ENCODE data around the gene RAB26.

RAB26 gene

DNA sequence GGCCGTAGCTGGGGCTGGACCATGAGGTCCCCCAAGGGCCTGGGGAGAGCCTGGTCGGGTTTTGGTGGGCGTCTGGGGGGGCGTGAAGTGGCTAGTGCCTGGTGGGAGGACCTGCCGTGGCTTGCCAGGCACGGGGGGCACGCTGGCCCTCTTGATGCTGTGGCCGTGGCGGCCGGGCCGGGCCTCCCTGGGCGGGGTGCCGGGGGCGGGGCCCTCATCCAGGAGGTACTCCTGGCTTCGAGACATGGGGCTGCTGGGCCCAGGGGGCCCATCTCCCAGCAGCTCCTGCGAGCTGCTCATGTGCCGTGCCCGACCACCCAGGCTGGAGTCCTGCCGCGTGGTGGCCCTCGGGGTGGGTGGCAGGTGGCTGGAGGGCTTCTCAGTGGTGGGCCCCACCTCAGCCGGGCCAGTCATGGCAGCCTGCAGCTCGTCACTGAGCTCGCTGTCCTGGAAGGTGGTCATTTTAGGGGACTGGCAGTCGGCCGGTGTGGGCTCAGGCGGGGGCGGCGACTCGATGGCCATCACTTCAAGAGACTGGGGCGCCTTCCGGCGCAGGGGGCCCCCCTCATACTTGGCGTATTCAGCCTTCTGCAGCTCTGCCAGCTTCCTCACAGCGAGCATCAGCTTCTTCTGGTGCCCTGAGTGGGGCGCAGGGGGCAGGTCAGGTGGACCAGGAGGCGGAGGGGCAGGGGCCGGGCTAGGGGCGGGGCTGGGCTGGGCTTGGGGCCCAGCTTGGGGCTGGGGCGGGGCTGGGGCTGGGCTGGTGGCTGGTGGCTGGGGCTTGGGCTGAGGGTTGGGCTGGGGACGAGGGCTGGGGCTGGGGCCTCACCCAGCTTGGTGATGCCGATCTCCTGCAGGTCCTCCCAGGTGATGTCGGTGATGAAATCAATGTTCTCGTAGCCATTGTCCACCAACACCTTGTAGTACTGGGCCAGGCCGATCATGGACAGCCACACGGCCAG, 32.8 kb downstream of the RAB26 start:
- DNase-seq: no peak

DNA sequence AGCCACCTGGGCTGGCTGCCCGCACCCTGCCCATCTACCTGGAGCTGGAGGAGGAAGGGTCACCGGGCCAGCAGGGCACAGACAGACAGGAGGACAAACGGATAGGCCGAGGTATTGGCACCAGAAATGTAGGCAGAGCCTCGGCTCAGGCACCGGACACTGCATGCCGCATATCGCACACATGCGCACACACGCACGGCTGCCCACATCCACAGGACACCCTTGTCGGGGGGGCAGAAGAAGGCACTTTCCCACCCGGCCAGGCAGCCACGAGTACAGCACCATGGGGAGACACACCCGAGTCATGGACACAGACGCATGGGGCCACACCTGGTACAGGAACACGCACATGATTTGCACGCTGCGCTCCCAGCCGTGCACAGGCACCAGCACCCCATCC, 33.5 kb downstream of the RAB26 start:
- no peak for DNase-seq

- DNase-seq: no peak
Measured at GRCh38 chr16:2183671-2184070, 35.2 kb downstream of the RAB26 start.

DNA sequence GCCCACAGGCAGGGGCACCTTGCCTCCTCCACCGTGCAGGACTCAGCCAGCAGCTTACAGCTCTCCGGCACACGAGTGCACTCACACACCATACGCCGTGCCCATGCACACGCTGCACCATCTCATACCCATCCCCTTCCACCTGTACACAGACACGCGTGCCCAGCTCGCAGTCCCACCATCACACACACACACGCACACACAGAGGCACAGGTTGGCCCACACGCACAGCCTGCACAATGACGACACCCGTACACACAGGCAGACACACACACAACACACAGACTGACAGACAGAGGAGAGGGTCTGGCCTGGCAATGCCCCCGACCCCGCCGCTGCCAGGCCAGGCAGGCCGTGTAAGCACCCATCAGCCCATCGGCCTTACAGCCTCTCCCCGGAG, 35.9 kb downstream of the RAB26 start:
- no peak for DNase-seq

GRCh38 chr16:2184962-2185361, 36.5 kb downstream of the RAB26 start:
- DNase-seq: no peak

GRCh38 chr16:2186064-2186463, 37.6 kb downstream of the RAB26 start:
- DNase-seq: no peak

- no peak for DNase-seq
Measured at GRCh38 chr16:2186505-2186904, 38.1 kb downstream of the RAB26 start.

- no peak for DNase-seq
Measured at GRCh38 chr16:2187212-2187611, 38.8 kb downstream of the RAB26 start.

DNA sequence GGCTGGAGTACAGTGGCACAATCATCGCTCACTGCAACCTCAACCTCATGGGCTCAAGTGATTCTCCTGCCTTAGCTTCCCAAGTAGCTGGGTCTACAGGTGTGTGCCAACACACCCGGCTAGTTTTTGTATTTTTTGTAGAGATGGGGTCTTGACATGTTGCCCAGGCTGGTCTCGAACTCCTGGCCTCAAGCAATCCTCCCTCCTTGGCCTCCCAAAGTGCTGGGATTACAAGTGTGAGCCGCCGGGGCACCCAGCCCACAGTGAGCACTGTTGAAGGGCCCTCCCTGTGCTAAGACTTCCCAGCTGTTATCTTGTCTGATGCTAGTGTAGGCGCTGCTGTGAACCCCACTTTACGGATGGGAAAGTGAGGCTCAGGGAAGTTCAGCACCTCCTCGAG, 40.0 kb downstream of the RAB26 start:
- no peak for DNase-seq

DNA sequence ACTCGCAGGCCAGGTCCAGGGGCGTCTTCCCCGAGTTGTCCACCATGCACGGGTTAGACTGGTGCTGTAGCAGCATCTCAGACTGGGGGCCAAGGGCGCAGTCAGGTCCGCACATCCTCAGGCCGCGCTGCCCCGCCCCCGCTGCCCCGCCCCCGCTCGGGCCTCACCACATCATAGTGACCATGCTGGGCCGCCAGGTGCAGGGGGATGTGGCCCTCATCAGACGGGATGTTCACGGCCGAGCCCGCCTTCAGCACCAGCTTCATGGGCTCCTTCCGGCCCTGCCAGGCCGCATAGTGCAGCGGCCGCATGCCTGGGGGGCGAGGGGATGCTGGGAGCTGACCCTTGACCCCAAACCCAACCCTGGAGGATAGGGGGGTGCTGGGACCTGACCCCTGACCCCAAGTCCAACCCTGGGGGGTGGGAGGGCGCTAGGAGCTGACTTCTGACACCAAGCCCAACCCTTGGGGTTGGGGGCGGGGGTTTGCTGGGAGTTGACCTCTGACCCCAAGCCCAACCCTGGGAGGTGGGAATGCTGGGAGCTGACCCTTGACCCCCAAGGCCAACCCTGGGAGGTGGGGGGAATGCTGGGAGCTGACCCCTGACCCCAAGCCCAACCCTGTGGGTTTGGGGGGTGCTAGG, 40.9 kb downstream of the RAB26 start:
- DNase-seq: no peak

DNA sequence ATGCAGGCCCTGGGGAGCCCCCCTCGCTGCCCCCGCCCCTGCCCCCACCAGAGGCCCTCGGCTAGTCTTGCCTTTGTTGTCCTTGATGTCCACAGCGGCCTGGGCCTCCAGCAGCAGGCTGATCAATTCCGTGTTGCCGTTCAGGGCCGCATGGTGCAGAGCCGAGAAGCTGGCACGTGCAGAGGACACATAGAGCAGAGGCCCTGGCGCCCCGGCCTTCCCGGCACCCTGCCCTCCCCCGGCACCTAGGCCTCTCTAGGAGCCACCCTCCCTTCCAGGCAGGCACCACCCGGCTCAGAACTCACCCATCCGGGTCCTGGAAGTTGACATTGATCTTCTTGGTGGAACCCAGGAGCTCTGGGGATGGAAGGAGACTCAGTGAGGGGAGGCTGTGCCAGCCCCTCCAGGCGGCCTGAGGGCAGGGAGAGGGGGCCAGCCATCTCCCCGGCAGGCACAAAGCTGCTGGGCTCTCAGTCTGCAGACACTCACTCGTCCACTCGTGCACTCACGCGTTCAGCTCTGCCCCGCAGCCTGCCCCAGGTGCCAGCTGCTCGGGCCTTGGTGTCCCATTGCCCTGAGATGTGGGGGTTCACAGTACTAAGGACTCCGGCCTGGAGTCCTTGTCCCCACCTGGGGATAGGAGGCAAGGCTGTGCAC, 41.7 kb downstream of the RAB26 start:
- DNase-seq: no peak

GRCh38 chr16:2190659-2191445, 42.4 kb downstream of the RAB26 start:
- no peak for DNase-seq

DNA sequence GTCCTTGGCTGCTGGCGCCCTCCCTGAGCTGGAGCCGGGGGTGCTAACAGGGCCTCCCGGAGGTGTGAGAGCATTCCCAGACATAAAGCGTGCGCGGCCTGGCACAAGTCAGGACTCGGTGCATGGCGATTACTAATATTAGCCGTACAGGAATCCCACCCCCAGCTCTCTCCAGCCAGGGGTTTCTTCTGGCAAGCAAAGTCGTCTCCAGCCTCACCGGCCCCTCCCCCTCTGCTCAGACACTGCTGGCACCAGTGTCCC, 43.0 kb downstream of the RAB26 start:
- DNase-seq: no peak

DNA sequence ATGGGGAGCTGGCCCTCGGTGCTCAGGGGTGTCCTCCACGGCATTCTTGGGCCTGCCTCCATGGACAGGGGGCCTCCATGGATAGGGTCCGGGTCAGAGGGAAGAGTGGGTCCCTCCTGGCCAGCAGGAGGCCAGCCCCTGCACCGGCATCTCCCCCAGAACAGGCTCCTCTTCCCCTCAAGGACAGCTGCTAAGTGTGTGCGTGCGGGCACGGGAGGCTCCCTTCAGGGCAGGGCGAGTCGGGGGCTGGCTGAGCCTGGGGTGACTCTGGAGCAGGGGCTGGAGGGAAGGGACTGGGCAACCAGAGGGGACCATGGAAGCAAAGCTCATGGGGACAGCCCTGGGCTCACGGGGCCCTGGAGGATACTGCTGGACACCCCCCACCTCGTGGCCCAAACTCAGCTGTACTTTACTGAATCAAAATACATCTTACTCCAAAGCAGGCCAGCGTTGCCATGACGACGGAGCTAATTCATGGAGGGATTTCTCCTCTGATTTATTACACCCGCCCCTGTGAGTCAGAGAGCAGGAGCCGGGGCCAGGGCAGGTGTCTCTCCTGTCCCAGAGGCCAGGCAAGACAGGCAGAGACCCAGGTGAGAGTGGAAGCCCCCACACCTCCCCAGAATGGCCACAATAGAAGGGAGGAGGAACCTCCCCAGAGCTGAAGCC, 45.9 kb downstream of the RAB26 start:
- DNase-seq: peak; percentile 22

DNA sequence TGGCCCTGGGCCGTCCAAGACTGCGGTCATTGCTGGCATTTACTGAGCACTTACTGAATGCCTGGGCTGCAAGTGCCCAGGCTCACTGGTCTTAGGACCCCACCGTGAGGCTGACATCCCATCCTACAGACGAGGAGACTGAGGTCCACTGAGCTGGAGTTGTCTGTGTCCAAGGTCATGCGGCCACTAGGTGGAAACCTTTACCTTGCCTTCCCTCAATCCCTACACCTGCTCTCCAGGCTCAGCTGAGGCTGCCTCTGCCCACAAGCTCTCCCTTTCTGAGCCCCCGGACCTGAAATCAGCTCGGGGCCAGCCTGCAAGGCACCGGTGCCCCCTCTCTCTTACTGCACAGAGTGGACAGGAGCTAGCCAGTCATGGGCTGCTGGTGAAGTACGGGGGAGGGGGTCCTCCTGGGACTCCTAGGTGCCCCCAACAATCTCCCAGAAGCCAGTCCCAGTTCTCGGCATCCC, 46.5 kb downstream of the RAB26 start:
- DNase-seq: peak; percentile 60

DNA sequence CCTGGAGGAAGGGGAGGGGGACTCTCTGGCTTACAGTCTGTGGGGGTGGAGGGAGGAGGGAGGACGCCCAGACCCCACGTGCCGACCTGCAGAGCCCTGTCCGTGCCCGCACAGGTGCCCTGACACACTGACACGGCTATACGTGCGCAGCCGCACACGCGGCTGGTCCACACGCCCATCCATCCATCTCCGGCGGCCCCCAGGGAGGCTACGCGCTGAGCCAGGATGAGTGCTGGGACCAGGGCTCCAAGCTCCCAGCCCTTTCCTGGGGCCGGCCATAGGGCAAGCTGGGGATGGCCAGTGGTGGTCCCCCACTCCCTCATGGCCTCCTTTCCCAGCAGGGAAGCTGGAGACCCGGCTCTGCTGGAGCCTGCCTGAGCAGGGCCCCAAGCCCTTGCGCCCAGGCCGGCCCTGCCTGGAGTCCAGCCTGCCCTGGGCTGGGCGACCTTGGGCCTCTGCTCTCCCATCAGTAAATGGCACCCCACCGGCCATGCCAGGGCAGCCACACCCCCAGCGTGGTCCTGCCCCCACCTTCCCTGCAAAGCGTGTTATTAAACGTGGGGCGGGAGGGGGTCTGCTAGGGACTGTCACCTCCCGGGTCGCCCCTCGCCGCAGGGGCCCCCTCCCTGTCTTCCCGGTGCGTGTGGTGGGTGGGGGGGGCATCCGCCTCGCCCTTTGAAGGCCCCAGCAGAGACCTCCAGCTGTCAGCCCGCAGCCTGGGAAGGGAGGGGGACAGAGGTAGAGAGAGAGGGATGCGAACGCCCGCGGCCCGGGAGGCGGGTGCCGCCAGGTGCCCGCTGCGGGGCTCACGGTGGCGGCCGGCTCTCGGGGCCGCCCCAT, 47.1 kb downstream of the RAB26 start:
- DNase-seq: no peak

GRCh38 chr16:2196162-2196980, 47.9 kb downstream of the RAB26 start, which contains the start of gene CASKIN1:
Gene CASKIN1, minus strand, starts transcription at chr16:2196605. Its CDS starts 173 bp downstream, at chr16:2196432.
- DNase-seq: no peak

DNA sequence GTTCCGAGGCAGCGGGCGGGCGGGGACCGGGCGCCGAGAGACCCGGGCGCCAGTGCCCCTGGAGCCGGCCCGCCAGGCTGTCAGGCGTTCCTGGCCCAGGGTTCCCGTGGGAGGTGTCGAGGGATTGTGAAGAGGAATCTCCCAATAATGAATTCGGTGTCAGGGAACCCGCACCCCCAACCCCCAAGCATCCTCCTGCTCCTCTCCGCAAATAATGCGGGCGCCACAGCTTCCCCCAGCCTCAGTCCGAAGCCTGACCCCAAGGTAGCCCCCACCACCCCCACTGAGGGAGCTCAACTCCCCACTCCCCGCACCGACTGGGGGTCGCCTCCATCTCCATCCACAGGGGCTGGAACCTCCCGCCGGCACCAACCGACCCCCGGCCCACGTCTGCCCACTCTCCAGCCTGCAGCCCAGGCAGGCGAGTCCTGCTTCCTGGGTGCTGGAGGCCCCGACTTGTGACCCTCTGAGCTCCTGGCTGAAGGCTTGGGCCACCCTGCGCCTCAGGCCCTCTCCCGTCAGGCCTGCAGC, 48.6 kb downstream of the RAB26 start:
- DNase-seq: no peak

DNA sequence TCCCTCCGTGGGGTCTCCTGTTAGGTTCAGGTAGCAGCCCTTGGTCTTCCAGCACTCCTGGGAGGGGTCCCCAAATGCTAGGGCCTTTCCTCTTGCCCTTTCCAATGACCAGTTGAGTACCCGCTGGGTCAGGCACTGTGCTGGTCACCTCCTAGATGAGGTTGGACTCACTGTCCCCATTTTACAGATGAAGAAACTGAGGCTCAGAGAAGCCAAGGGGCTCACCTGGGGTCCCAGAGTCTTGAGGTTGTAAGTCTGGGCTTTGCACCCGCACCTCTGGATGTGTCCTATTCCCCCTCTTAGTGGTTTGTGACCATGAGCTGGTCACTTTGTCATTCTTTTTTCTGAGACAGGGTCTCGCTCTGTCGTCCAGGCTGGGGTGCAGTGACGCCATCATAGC, 49.3 kb downstream of the RAB26 start:
- no peak for DNase-seq

- no peak for DNase-seq
Measured at GRCh38 chr16:2198283-2198682, 49.9 kb downstream of the RAB26 start.

Data from NCI-H226 (cell line).